Sigmoid colon (tissue), 7 donors: Measurements from ENCODE around the gene CUTC. TPM values are rescaled to one million over a fixed set of nuclear protein-coding genes. Genes with fewer than 3 reads are reported as not detected.

ENCODE experiments used
- DNase-seq: peaks from one replicate; pipeline ENCODE4 v3.0.0-alpha.2; 2019
- H3K27ac ChIP-seq, 4 donors: fragments of 200-600 bp; sonication (generic); one replicate each; pipeline ENCODE4 v1.5.1; 2016 to 2019; ENCODE audit warnings: mild to moderate bottlenecking in 1 of 4
- H3K27me3 ChIP-seq, 3 donors: fragments of 200-600 bp; sonication (generic); one replicate each; pipeline ENCODE4 v1.5.1; 2019; ENCODE audit warnings: mild to moderate bottlenecking in 1 of 3
- H3K36me3 ChIP-seq, 4 donors: fragments of 200-600 bp; sonication (generic); one replicate each; pipeline ENCODE4 v1.5.1; 2016 to 2019
- H3K4me1 ChIP-seq, 4 donors: fragments of 200-600 bp; sonication (generic); one replicate each; pipeline ENCODE4 v1.5.1; 2017 to 2019
- H3K4me3 ChIP-seq, 4 donors: fragments of 200-600 bp; sonication (generic); one replicate each; pipeline ENCODE4 v1.5.1; 2017 to 2019; ENCODE audit warnings: mild to moderate bottlenecking in 2 of 4, moderate library complexity in 1 of 4
- H3K9me3 ChIP-seq, 4 donors: fragments of 200-600 bp in 3 of 4; sonication (generic) in 3 of 4; one replicate each; pipeline versions ENCODE4 v1.5.1 to v1.6.1; 2013 to 2019
- CTCF ChIP-seq, 4 experiments: fragments of 450-650 bp in 3 of 4; fragments of 200-600 bp in 1 of 4; IDR thresholded peaks; one replicate each; pipeline ENCODE4 v1.5.1; 2016 to 2019; ENCODE audit warnings: antibody characterized with exemption in 4 of 4, mild to moderate bottlenecking in 3 of 4, moderate library complexity in 2 of 4
- EP300 ChIP-seq, 4 donors: sonication (generic); formaldehyde crosslinking; IDR thresholded peaks; one replicate each; pipeline ENCODE4 v1.6.1; 2017; ENCODE audit warnings: antibody characterized with exemption in 4 of 4
- POLR2A ChIP-seq, 2 donors: fragments of 450-650 bp; IDR thresholded peaks; one replicate each; pipeline ENCODE4 v1.6.1; 2016; ENCODE audit warnings: antibody characterized with exemption in 2 of 2, mild to moderate bottlenecking in 2 of 2, moderate library complexity in 2 of 2
- POLR2AphosphoS5 ChIP-seq, 4 donors: sonication (generic); formaldehyde crosslinking; IDR thresholded peaks; one replicate each; pipeline ENCODE4 v1.6.1; 2017; ENCODE audit warnings: antibody characterized with exemption in 4 of 4
- WGBS, 2 donors: extraction: QIAGEN DNeasy Blood & Tissue Kit; methylation state at CpG; one replicate each; pipeline ENCODE4 v1.1.7; 2013; 5-methylcytosine and 5-hydroxymethylcytosine counted together
- intact Hi-C: fragments of 100-400 bp; cut with DNase I; formaldehyde crosslinking; loops from one replicate; pipeline ENCODE4 v1.15.1; 2023
- polyA plus RNA-seq, 3 donors: library from polyadenylated mRNA; stranded (reverse); fragments of 200-250 nt; gene quantifications; one replicate each; pipeline ENCODE4 v1.2.3, GENCODE V29; 2013
- total RNA-seq, 4 donors: library from RNA; depleted of rRNA; stranded (reverse); fragments of >200 nt; gene quantifications; one replicate each; pipeline ENCODE4 v1.1.0, GENCODE V29; 2016
- donor health status: healthy with polysubstance abuse.
- donor health status: Bipolar disorder and iron deficiency.
- donor health status: healthy.

The CUTC gene
- total and polyA plus RNA-seq, 7 donors = 16.4 to 30.7 (median 29.4) TPM

- no peak overlapping the region for H3K4me3 ChIP-seq
- TF ChIP-seq POLR2AphosphoS5 (IDR thresholded peaks at IDR 0.05) (no peak), POLR2A (IDR thresholded peaks at IDR 0.05) (no peak), CTCF (IDR thresholded peaks at IDR 0.05) (no peak), EP300 (IDR thresholded peaks at IDR 0.05) (no peak)
- no peaks in the 10 kb centered on the region for H3K36me3 ChIP-seq
- intact Hi-C loops = no loop called here
- DNase-seq = no peak
- peaks cover 0 to 8% (median 4%) of the 10 kb centered on the region in 4 donors for H3K4me1 ChIP-seq
- no peaks in the 10 kb centered on the region for H3K27me3 ChIP-seq
- 89 to 94% methylated on average over 5 of the region's 5 CpGs for WGBS, 2 donors
- H3K9me3 ChIP-seq = no peaks in the 10 kb centered on the region
- no peak overlapping the region for H3K27ac ChIP-seq
These were observed 73.2 kb downstream of the CUTC start for GRCh38 chr10:99805190-99805589.

Other genes starting within 250 kb of the CUTC start
- 10 to 100 TPM; 32.4 to 49.9 (median 34.1) TPM for gene NKX2-3, start 199.3 kb upstream of the CUTC start, total RNA-seq
- 1 to 10 TPM; 5.8 to 8.9 (median 7.2) TPM for gene NKX2-3, start 199.3 kb upstream of the CUTC start, polyA plus RNA-seq
- 10 to 100 TPM; 25.7 to 65.1 (median 39.7) TPM for gene SLC25A28, start 111.8 kb upstream of the CUTC start, total RNA-seq
- gene SLC25A28, start 111.8 kb upstream of the CUTC start, polyA plus RNA-seq = 10 to 100 TPM; 18.0 to 49.2 (median 23.4) TPM
- gene ENTPD7, start 72.7 kb upstream of the CUTC start, total RNA-seq = 1 to 10 TPM; 2.9 to 5.5 (median 3.9) TPM
- gene ENTPD7, start 72.7 kb upstream of the CUTC start, polyA plus RNA-seq = 1 to 10 TPM; 1.2 to 6.6 (median 3.5) TPM
- 10 to 100 TPM; 23.0 to 35.0 (median 27.3) TPM for gene COX15, start 107 bp upstream of the CUTC start, total RNA-seq
- 10 to 100 TPM; 17.4 to 23.4 (median 18.0) TPM for gene COX15, start 107 bp upstream of the CUTC start, polyA plus RNA-seq
- 1 to 10 TPM in 3 of 4 donors, under 1 TPM in 1; 0.41 to 3.9 (median 1.3) TPM for gene ABCC2, start 50.4 kb downstream of the CUTC start, total RNA-seq
- gene ABCC2, start 50.4 kb downstream of the CUTC start, polyA plus RNA-seq = 1 to 10 TPM in 1 of 3 donors, under 1 TPM in 1, not detected in 1; 0.86 to 1.8 TPM